MM.1S (cell line): ENCODE data around the gene FBH1.

ENCODE experiments used
- CTCF ChIP-seq: fragments of 300-600 bp; sonication (generic); IDR thresholded peaks from 2 replicates; pipeline ENCODE4 v1.5.1; 2016; ENCODE audit warnings: antibody characterized with exemption, low read length, mixed read lengths
- EZH2 ChIP-seq: fragments of 300-600 bp; sonication (generic); optimal IDR thresholded peaks from 2 replicates; pipeline ENCODE3; 2017; ENCODE audit warnings: low read depth, mild to moderate bottlenecking, antibody characterized with exemption, low read length, mixed read lengths
- EZH2phosphoT487 ChIP-seq: fragments of 300-600 bp; sonication (generic); IDR thresholded peaks from 2 replicates; pipeline ENCODE4 v1.6.1; 2018; ENCODE audit warnings: antibody characterized with exemption, low read length

- TF ChIP-seq CTCF (no peak), EZH2 (no peak), EZH2phosphoT487 (no peak)
Observed at GRCh38 chr10:5935628-5936027, 45.6 kb downstream of the FBH1 start.
